ENCODE data around the gene FNDC8. TPM values are rescaled to one million over a fixed set of nuclear protein-coding genes. Genes with fewer than 3 reads are reported as not detected.

FNDC8 gene
- total and polyA plus RNA-seq, 12 donors, result not detected

- Histone ChIP-seq H3K27me3 (no peaks in the 10 kb centered on the region), H3K9me3 (replicated peaks in 1 of 3) (no peaks in the 10 kb centered on the region), H3K4me3 (no peak overlapping the region), H3K27ac (no peak overlapping the region), H3K4me1 (replicated peaks in 1 of 2) (no peaks in the 10 kb centered on the region), H3K36me3 (replicated peaks in 1 of 2) (peaks cover 0 to 6% of the 10 kb centered on the region in 2 donors)
- DNase-seq, result no peak
- TF ChIP-seq CTCF (IDR thresholded peaks at IDR 0.05) (no peak), POLR2A (IDR thresholded peaks at IDR 0.05) (no peak)
- WGBS, 4 donors, result 92 to 100% (median 97%) methylated on average over 1 of the region's 1 CpG
- intact Hi-C loops (cut with DNase I), result no loop called here
Measured at GRCh38 chr17:35095741-35096140, 25.7 kb upstream of the FNDC8 start.

GRCh38 chr17:35097776-35098175, 23.6 kb upstream of the FNDC8 start:
- no peaks in the 10 kb centered on the region for H3K27me3 ChIP-seq
- no peaks in the 10 kb centered on the region for H3K4me1 ChIP-seq (replicated peaks in 1 of 2)
- H3K9me3 ChIP-seq (replicated peaks in 1 of 3), result no peaks in the 10 kb centered on the region
- no peak for DNase-seq
- no peak overlapping the region for H3K27ac ChIP-seq
- TF ChIP-seq CTCF (IDR thresholded peaks at IDR 0.05) (no peak), POLR2A (IDR thresholded peaks at IDR 0.05) (no peak)
- 86 to 94% (median 90%) methylated on average over 2 of the region's 2 CpGs for WGBS, 4 donors
- H3K4me3 ChIP-seq, result no peak overlapping the region
- intact Hi-C loops (cut with DNase I), result no loop called here
- peaks cover 0 to 18% of the 10 kb centered on the region in 2 donors for H3K36me3 ChIP-seq (replicated peaks in 1 of 2)

GRCh38 chr17:35099908-35100307, 21.5 kb upstream of the FNDC8 start:
- intact Hi-C loops (cut with DNase I), result no loop called here
- Histone ChIP-seq H3K36me3 (replicated peaks in 1 of 2) (peaks cover 0 to 21% of the 10 kb centered on the region in 2 donors), H3K4me3 (no peak overlapping the region), H3K4me1 (replicated peaks in 1 of 2) (no peaks in the 10 kb centered on the region), H3K27me3 (no peaks in the 10 kb centered on the region), H3K9me3 (replicated peaks in 1 of 3) (no peaks in the 10 kb centered on the region), H3K27ac (no peak overlapping the region)
- WGBS, 4 donors, result 85 to 92% (median 90%) methylated on average over 3 of the region's 3 CpGs
- TF ChIP-seq POLR2A (IDR thresholded peaks at IDR 0.05) (no peak), CTCF (IDR thresholded peaks at IDR 0.05) (no peak)
- DNase-seq, result no peak

- 90 to 97% (median 95%) methylated on average over 2 to 14 of the region's 14 CpGs for WGBS, 4 donors
- Histone ChIP-seq H3K9me3 (replicated peaks in 1 of 3) (no peaks in the 10 kb centered on the region), H3K27me3 (no peaks in the 10 kb centered on the region), H3K36me3 (replicated peaks in 1 of 2) (peaks cover 0 to 23% of the 10 kb centered on the region in 2 donors), H3K4me1 (replicated peaks in 1 of 2) (no peaks in the 10 kb centered on the region), H3K27ac (no peak overlapping the region), H3K4me3 (no peak overlapping the region)
- intact Hi-C loops (cut with DNase I), result no loop called here
- TF ChIP-seq POLR2A (IDR thresholded peaks at IDR 0.05) (no peak), CTCF (IDR thresholded peaks at IDR 0.05) (no peak)
- no peak for DNase-seq
Measured at GRCh38 chr17:35101036-35101435, 20.4 kb upstream of the FNDC8 start.

Measured in adrenal gland (tissue), 12 donors.